Measurements from ENCODE around the gene STX5. TPM values are rescaled to one million over a fixed set of nuclear protein-coding genes. Genes with fewer than 3 reads are reported as not detected.

The STX5 gene
- total and polyA plus RNA-seq, 9 of the 15 experiments (the other 6 are each of a cell fraction or from before 2014, with no cell fraction given) = 2.8 to 28.6 (median 23.7) TPM

GRCh38 chr11:62786318-62787004 lies 45.4 kb downstream of the STX5 start (continued):
- TF ChIP-seq LCOR (CRISPR knock-in tag; IDR thresholded peaks at IDR 0.05) = peak; percentile 76; the same call in 1 of the 2 replicates
- TF ChIP-seq ZNF146 (CRISPR knock-in tag; IDR thresholded peaks at IDR 0.05; ENCODE audit: unreplicated experiment) = peak; percentile 1
- TF ChIP-seq ZNF764 (CRISPR knock-in tag; IDR thresholded peaks at IDR 0.05; ENCODE audit: low read depth) = no peak
- TF ChIP-seq RBM39 (optimal IDR thresholded peaks at IDR 0.05; ENCODE audit: low read depth, low read length) = peak; percentile 57
- no peak for TF ChIP-seq ZNF347 (CRISPR knock-in tag; IDR thresholded peaks at IDR 0.05; ENCODE audit: low read depth)
- no peak for TF ChIP-seq KDM4B (IDR thresholded peaks at IDR 0.05; ENCODE audit: borderline replicate concordance in 2 of 2, low read depth in 1 of 2)
- TF ChIP-seq CREM (IDR thresholded peaks at IDR 0.05; ENCODE audit: low read depth) = peak; percentile 69
- peak; percentile 99 for TF ChIP-seq ZBTB7A (IDR thresholded peaks at IDR 0.05; ENCODE audit: borderline replicate concordance, control insufficient read depth, low read depth, low read length)
- TF ChIP-seq PTTG1 (tag; IDR thresholded peaks at IDR 0.05; ENCODE audit: low read depth) = no peak
- 0 out of 2 replicates have a peak, but pooled peaks have one; percentile 33 for TF ChIP-seq TEAD4 (IDR thresholded peaks at IDR 0.05; ENCODE audit: low read length)
- no peak for TF ChIP-seq TEAD4 (CRISPR knock-in tag; IDR thresholded peaks at IDR 0.05; ENCODE audit: borderline replicate concordance)
- TF ChIP-seq ZBTB8A (IDR thresholded peaks at IDR 0.05; ENCODE audit: partially characterized antibody) = no peak
- TF ChIP-seq EZH2 (IDR thresholded peaks at IDR 0.05; ENCODE audit: borderline replicate concordance, low read depth, low read length) = no peak
- no peak for TF ChIP-seq ZNF212 (CRISPR knock-in tag; IDR thresholded peaks at IDR 0.05)
- TF ChIP-seq HEY1 (CRISPR knock-in tag; IDR thresholded peaks at IDR 0.05; ENCODE audit: borderline replicate concordance) = no peak
- TF ChIP-seq, protein P1, sequence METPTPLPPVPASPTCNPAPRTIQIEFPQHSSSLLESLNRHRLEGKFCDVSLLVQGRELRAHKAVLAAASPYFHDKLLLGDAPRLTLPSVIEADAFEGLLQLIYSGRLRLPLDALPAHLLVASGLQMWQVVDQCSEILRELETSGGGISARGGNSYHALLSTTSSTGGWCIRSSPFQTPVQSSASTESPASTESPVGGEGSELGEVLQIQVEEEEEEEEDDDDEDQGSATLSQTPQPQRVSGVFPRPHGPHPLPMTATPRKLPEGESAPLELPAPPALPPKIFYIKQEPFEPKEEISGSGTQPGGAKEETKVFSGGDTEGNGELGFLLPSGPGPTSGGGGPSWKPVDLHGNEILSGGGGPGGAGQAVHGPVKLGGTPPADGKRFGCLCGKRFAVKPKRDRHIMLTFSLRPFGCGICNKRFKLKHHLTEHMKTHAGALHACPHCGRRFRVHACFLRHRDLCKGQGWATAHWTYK (CRISPR knock-in tag; IDR thresholded peaks at IDR 0.05) = no peak
- peak; percentile 84; the same call in 1 of the 2 replicates for TF ChIP-seq ZNF592 (IDR thresholded peaks at IDR 0.05)
- no peak for TF ChIP-seq KLF1 (tag; IDR thresholded peaks at IDR 0.05)
- TF ChIP-seq FOXK1 (CRISPR knock-in tag; IDR thresholded peaks at IDR 0.05; ENCODE audit: borderline replicate concordance) = no peak; the same call in 1 of the 2 replicates
- TF ChIP-seq, protein P2, sequence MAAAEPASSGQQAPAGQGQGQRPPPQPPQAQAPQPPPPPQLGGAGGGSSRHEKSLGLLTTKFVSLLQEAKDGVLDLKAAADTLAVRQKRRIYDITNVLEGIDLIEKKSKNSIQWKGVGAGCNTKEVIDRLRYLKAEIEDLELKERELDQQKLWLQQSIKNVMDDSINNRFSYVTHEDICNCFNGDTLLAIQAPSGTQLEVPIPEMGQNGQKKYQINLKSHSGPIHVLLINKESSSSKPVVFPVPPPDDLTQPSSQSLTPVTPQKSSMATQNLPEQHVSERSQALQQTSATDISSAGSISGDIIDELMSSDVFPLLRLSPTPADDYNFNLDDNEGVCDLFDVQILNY (CRISPR knock-in tag; IDR thresholded peaks at IDR 0.05) = no peak
- TF ChIP-seq HMBOX1 (IDR thresholded peaks at IDR 0.05) = no peak

All from K562 (cell line).